Mesothelial cell of epicardium (in vitro differentiated cells): ENCODE results near the gene MANF. TPM values are rescaled to one million over a fixed set of nuclear protein-coding genes. Genes with fewer than 3 reads are reported as not detected.

Source experiments
- DNase-seq, 2 experiments: peaks; one replicate each; pipeline ENCODE4 v3.0.0; 2021; ENCODE audit warnings: low spot score in 2 of 2; ENCODE audit not compliant: unreplicated experiment in 2 of 2
- H3K27ac Mint-ChIP-seq: 2 replicates; pipeline ENCODE4 v1.8.0; 2021; ENCODE audit warnings: mixed read lengths
- H3K27me3 Mint-ChIP-seq: 2 replicates; pipeline ENCODE4 v1.8.0; 2021; ENCODE audit warnings: low read depth, mixed read lengths
- H3K36me3 Mint-ChIP-seq: 2 replicates; pipeline ENCODE4 v1.8.0; 2021; ENCODE audit warnings: mixed read lengths
- H3K4me1 Mint-ChIP-seq: 2 replicates; pipeline ENCODE4 v1.8.0; 2021; ENCODE audit warnings: mixed read lengths
- H3K4me3 Mint-ChIP-seq: 2 replicates; pipeline ENCODE4 v1.8.0; 2021; ENCODE audit warnings: mild to moderate bottlenecking, moderate library complexity, mixed read lengths
- H3K9me3 Mint-ChIP-seq: 2 replicates; pipeline ENCODE4 v1.8.0; 2021; ENCODE audit warnings: mixed read lengths
- total RNA-seq: library from RNA; stranded (reverse); gene quantifications from 3 replicates; pipeline ENCODE4 v1.2.1, GENCODE V29; 2021
- TF ChIP-seq, protein P1 (sequence below): fragments of 200-600 bp; sonication (generic); IDR thresholded peaks from one replicate; pipeline ENCODE4 v1.5.0; 2021; ENCODE audit warnings: antibody characterized with exemption; ENCODE audit not compliant: unreplicated experiment

Gene MANF
- total RNA-seq, 1 donor from 2014 or later = 99.7 TPM

- Mint-ChIP-seq H3K27ac (no peak overlapping the region), H3K36me3 (peaks cover 16% of the 10 kb centered on the region), H3K27me3 (no peaks in the 10 kb centered on the region), H3K9me3 (no peaks in the 10 kb centered on the region), H3K4me3 (no peak overlapping the region), H3K4me1 (no peaks in the 10 kb centered on the region)
- DNase-seq = no peak
- TF ChIP-seq, protein P1, sequence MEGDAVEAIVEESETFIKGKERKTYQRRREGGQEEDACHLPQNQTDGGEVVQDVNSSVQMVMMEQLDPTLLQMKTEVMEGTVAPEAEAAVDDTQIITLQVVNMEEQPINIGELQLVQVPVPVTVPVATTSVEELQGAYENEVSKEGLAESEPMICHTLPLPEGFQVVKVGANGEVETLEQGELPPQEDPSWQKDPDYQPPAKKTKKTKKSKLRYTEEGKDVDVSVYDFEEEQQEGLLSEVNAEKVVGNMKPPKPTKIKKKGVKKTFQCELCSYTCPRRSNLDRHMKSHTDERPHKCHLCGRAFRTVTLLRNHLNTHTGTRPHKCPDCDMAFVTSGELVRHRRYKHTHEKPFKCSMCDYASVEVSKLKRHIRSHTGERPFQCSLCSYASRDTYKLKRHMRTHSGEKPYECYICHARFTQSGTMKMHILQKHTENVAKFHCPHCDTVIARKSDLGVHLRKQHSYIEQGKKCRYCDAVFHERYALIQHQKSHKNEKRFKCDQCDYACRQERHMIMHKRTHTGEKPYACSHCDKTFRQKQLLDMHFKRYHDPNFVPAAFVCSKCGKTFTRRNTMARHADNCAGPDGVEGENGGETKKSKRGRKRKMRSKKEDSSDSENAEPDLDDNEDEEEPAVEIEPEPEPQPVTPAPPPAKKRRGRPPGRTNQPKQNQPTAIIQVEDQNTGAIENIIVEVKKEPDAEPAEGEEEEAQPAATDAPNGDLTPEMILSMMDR = no peak
Measured at GRCh38 chr3:51429138-51429537, 44.0 kb downstream of the MANF start.

GRCh38 chr3:51434110-51434509 is 49.0 kb downstream of the MANF start:
- Mint-ChIP-seq H3K9me3 (no peaks in the 10 kb centered on the region), H3K27me3 (no peaks in the 10 kb centered on the region), H3K36me3 (peaks cover 12% of the 10 kb centered on the region), H3K4me3 (no peak overlapping the region), H3K27ac (no peak overlapping the region), H3K4me1 (no peaks in the 10 kb centered on the region)
- TF ChIP-seq, protein P1 = no peak
- DNase-seq = no peak

GRCh38 chr3:51434746-51435327 is 49.7 kb downstream of the MANF start:
- DNase-seq = no peak
- peaks cover 10% of the 10 kb centered on the region for H3K36me3 Mint-ChIP-seq
- no peak overlapping the region for H3K27ac Mint-ChIP-seq

DNA sequence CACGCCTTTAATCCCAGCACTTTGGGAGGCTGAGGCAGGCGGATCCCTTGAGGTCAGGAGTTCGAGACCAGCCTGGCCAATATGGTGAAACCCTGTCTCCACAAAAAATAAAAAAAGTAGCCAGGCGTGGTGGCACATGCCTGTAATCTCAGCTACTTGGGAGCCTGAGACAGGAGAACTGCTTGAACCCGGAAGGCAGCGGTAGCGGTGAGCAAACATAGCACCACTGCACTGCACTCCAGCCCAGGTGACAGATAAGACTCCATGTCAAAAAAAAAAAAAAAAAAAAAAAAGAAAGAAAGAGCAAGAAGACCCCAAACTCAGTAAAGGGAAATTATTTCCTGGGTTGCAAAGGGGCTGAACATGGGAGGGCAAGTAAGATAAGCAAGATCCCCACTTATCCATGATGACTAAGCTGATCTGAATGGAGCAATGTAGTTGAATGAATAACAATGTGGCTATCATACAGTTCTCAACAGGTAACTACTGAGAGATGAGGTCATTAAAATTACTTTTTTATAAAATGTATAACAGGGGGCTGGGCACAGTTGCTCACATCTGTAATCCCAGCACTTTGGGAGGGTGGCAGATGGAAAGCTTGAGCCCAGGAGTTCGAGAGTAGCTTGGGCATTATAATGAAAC is 52.0 kb downstream of the MANF start:
- Mint-ChIP-seq H3K4me1 (no peaks in the 10 kb centered on the region), H3K9me3 (no peaks in the 10 kb centered on the region), H3K27ac (no peak overlapping the region), H3K4me3 (no peak overlapping the region), H3K36me3 (peaks cover 22% of the 10 kb centered on the region), H3K27me3 (no peaks in the 10 kb centered on the region)
- no peak for DNase-seq
- TF ChIP-seq, protein P1 = no peak

More at GRCh38 chr3:51434746-51435327, 49.7 kb downstream of the MANF start:
- TF ChIP-seq, protein P1 = no peak
- no peaks in the 10 kb centered on the region for H3K27me3 Mint-ChIP-seq
- H3K4me3 Mint-ChIP-seq = no peak overlapping the region
- H3K9me3 Mint-ChIP-seq = no peaks in the 10 kb centered on the region
- no peaks in the 10 kb centered on the region for H3K4me1 Mint-ChIP-seq

Other genes starting within 250 kb of the MANF start
- gene RBM15B, start 6.0 kb downstream of the MANF start, total RNA-seq = 68.3 to 68.8 TPM (median 68.7 TPM) in 3 replicates
- gene DCAF1, start 114.7 kb downstream of the MANF start, total RNA-seq = 20.0 to 21.1 TPM (median 20.8 TPM) in 3 replicates
- gene RAD54L2, start 153.4 kb downstream of the MANF start, total RNA-seq = 41.7 to 43.8 TPM (median 42.8 TPM) in 3 replicates